ENCODE results near the gene MCC.

MCC gene

GRCh38 chr5:113062869-113063508 is 425.3 kb downstream of the MCC start:
- no peak for DNase-seq (ENCODE audit: low read depth in 1 of 2, low spot score in 1 of 2)

DNA sequence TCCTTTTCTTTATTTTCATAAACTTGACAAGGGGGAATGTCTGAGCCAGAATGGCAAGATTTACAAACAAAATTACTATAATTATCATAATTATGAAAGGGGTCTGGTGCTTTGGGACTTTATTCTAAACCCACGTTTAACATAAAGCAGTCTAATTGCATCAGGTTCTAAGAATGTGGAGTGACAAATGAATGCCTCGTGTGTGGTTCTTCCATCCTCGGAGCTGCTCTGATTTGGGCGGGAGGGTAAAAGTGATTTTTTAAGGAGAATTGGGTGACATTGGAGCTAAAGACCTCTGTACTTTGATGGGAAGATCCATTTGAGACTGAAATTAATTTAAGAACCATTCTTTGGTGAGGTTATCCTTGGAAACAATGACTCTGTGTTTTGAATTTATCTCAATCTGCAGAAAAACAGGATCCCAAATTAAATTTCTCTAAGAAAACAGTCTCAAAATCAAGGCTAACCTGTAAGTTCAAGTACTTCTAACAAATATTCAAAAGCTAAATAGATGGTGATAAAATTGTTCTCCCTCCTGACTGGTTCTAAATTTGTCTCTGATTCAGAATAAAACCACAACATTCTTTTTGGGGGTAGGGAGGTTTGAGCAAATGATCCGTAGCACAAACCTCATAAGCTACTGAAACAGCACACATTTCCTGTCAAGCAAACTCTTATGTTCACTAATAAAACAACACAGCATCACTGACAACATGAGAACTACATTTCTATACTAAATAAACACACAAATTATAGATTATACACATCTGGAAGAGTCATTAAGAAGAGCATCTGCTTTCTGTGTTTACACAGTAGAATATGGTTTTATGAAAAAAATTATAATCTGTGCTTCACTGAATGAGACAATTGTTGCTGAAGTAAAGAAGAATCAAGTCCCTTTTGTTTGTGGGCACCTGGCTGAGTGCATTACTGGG is 426.1 kb downstream of the MCC start:
- DNase-seq (ENCODE audit: low read depth in 1 of 2, low spot score in 1 of 2) = no peak

DNA sequence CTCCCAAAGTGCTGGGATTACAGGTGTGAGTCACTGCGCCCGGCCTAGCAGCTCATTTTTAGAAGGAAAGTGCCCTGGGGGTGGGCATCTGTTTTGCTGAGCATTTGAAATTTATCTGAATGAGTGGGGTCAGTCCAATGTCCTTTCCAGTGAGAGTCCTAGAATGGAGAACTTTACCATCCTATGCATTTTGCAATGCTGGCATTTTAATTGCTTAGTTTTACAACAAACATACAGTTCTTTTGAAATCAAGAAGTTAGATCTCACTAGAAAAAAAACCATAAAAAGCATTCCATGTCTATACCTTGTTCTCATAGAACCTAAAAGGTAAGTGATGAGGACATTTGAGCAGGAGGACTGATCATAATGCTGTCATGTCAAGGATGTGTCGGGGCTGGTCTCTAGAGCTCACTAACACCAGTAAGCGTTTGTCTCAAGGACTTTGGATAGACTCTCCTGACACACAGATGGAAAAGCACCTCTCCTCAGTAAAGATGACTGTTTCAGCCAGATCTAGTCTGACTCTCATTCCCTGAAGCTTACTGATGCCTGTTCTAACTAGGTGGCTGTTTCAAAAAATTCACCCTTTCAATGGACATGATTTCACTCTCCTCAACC is 427.7 kb downstream of the MCC start:
- no peak for DNase-seq (ENCODE audit: low read depth in 1 of 2, low spot score in 1 of 2)

DNA sequence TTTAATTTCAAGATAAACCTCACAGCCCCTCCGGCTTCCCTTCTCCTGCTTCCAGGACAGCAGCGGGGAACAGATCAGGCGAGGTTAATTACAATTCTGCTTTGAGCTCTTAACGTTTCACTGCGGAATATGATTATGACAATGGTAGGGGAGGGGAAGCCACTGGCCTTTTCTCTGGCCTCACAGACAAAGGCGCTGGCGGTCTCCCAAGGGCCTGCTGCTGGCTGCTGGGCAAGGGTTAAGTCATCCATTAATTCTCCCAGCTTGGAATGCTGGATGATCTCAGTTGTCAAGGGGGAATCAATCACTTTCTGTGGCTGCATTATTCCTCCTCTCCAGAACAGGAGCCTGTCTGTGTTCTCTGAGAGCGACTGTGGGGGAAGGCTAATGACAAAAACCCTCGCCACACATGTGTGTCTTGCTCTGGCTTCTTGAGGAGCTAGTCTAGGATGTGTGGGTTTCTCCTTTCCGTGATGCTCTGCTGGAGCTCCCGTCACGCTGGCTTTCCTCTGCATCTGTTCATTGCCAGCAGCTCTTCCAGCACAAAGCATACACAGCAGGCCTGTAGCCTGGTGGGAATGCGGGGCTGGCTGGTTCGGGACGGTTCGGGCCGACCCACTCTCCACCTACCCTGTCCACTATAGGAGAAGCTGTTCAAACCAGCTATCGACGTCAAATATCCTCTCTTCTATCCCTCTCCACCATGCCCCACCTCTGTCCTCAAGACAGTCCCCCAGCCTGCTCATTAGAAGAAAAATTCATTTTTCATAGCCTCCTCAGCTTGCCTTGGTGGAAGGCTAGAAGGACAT is 428.8 kb downstream of the MCC start:
- no peak for DNase-seq (ENCODE audit: low read depth in 1 of 2, low spot score in 1 of 2)

GRCh38 chr5:113058706-113059226 is 429.5 kb downstream of the MCC start:
- no peak for DNase-seq (ENCODE audit: low read depth in 1 of 2, low spot score in 1 of 2)

DNA sequence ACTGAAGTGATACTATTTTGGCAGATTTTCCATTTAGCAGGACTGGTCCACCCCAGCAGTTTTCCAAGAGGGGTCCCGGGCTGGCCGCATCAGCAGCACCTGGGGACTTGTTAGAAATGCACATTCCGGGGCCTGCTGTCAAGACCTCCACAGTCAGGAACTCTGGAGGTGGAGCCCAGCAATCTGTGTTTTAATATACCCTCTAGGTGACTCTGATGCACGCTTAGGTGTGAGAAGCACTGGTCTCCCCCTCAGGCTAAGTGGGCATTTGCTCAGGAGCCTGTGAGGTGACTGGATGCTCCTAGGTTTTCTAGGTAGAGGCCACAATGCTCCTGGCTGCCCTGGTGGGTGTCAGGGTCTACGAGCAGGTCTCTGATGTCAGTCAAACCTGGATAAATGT is 430.0 kb downstream of the MCC start:
- no peak for DNase-seq (ENCODE audit: low read depth in 1 of 2, low spot score in 1 of 2)

DNA sequence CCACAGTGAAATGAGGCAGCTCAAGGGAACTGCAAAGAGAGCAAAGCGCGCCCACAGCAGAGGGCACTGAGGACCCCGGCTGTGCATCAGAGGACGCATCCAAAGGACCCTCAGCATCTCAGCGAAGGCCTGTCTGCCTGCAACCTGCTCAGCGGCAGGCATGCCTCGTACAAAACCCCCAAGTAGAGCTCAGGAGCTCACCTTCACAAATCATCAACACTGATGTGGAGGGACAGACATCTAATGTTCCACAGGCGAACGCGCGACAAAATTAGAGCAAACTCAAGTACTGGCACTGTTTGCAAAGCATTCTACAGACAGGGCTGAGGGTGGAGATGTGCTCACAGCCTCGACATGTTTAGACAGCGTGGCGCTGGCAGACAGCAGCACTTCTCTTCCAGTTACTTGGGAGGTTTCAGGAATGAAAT is 430.7 kb downstream of the MCC start:
- DNase-seq (ENCODE audit: low read depth in 1 of 2, low spot score in 1 of 2) = no peak

- no peak for DNase-seq (ENCODE audit: low read depth in 1 of 2, low spot score in 1 of 2)
Observed at GRCh38 chr5:113056988-113057387, 431.3 kb downstream of the MCC start.

GRCh38 chr5:113054899-113055298 is 433.4 kb downstream of the MCC start:
- DNase-seq (ENCODE audit: low read depth in 1 of 2, low spot score in 1 of 2) = no peak

GRCh38 chr5:113053511-113053995 is 434.7 kb downstream of the MCC start:
- DNase-seq (ENCODE audit: low read depth in 1 of 2, low spot score in 1 of 2) = no peak

GRCh38 chr5:113052041-113052795 is 436.0 kb downstream of the MCC start:
- DNase-seq (ENCODE audit: low read depth in 1 of 2, low spot score in 1 of 2) = no peak

DNA sequence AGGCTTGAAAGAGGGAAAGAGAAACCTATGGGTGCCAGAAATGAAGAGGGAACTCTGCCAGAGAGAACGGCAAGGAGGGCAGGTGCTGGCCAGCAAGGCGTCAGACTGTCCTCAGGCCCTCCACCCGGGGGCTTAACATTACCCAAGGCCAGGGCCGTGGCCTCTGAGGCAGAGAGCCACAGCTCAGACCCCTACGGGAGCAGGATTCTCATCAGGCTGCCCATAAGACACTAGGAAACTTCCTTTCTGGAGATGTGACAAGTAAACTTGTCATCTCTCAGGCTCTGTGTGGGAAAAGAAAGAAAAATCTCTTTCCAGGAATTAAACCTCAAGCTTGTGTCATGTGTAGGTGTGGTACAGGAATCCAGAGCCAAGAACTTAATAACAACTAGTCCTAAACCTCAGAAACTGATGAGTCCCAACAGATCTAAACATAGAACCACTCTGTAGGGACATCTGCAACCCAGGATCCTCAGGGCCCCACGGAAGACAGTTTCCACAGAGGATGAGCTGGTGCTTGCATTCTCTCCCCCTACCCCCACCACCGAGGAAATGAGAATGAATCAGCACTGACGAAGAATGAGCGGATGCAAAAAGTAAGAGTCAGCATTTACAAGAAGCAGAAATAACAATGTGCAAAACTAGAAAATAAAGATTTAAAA is 437.4 kb downstream of the MCC start:
- no peak for DNase-seq (ENCODE audit: low read depth in 1 of 2, low spot score in 1 of 2)

- no peak for DNase-seq (ENCODE audit: low read depth in 1 of 2, low spot score in 1 of 2)
Observed at GRCh38 chr5:113048931-113049330, 439.3 kb downstream of the MCC start.

- DNase-seq (ENCODE audit: low read depth in 1 of 2, low spot score in 1 of 2) = no peak
Observed at GRCh38 chr5:113047733-113048652, 440.3 kb downstream of the MCC start.

GRCh38 chr5:113047234-113047633 is 441.0 kb downstream of the MCC start:
- DNase-seq (ENCODE audit: low read depth in 1 of 2, low spot score in 1 of 2) = no peak

DNA sequence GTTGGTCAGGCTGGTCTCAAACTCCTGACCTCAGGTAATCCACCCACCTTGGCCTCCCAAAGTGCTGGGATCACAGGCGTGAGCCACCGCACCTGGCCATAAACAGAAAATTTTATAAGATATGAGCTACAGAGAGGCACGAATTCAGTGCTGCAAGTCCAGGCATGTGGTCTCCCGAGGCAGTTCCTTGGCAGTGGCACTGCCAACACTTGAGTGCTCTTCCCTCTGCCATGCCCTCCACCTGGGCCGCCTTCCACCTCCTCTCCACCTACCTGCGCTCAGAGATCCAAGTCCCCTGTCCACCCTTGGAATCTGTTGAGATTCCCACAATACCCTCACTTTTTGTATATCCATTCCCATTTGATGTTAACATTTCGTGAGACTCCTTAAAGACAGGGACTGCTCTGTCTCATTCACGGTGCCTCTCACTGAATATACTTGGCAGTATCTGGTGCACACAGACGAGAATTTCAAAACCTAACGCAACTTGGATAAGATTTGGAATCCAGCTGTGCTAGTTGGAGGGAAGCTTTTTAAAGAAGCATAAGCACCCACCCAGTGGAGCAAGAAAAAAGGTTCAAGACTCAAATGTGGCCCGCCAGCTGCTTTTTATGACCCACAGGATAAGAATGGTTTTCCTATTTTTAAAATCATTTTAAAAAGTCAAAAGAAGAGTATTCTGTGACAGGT is 443.3 kb downstream of the MCC start:
- no peak for DNase-seq (ENCODE audit: low read depth in 1 of 2, low spot score in 1 of 2)

- DNase-seq (ENCODE audit: low read depth in 1 of 2, low spot score in 1 of 2) = no peak
Observed at GRCh38 chr5:113043491-113043931, 444.7 kb downstream of the MCC start.

Data from stimulated activated CD4-positive, alpha-beta T cell treated with anti-CD3 and anti-CD28 coated beads, Interleukin-15, amount 100 ng/mL, for 1 hour (primary cell).